Heart right ventricle (tissue), 16 donors: Measurements from ENCODE around the gene SLCO2A1. TPM values are rescaled to one million over a fixed set of nuclear protein-coding genes. Genes with fewer than 3 reads are reported as not detected.
A peak's percentile ranks its signal among the peaks of the same experiment; 100 is the strongest.

Experiments
- ATAC-seq, 8 donors: fragments of 200-7000 bp; cut with Tn5 transposase; one replicate each; pipeline ENCODE4 v1.9.1; 2020; ENCODE audit warnings: mild to moderate bottlenecking in 8 of 8, moderate library complexity in 8 of 8, moderate number of reproducible peaks in 1 of 8
- DNase-seq, 2 donors: peaks; one replicate each; pipeline ENCODE4 v3.0.0-alpha.2; 2020
- H3K27ac ChIP-seq, 10 donors: fragments of 200-600 bp; sonication (generic) in 2 of 10; one replicate each; pipeline versions ENCODE4 v1.5.0 to v1.8.0; 2020 to 2022; ENCODE audit warnings: mild to moderate bottlenecking in 3 of 10
- H3K27me3 ChIP-seq, 7 donors: fragments of 200-600 bp; one replicate each; pipeline ENCODE4 v1.8.0; 2021 to 2022; ENCODE audit warnings: mild to moderate bottlenecking in 2 of 7
- H3K36me3 ChIP-seq, 9 donors: fragments of 200-600 bp; sonication (generic) in 1 of 9; one replicate each; pipeline versions ENCODE4 v1.5.0 to v1.8.0; 2020 to 2022; ENCODE audit warnings: mild to moderate bottlenecking in 2 of 9
- H3K4me1 ChIP-seq, 9 donors: fragments of 200-600 bp; sonication (generic) in 1 of 9; one replicate each; pipeline versions ENCODE4 v1.5.0 to v1.8.0; 2020 to 2022; ENCODE audit warnings: mild to moderate bottlenecking in 4 of 9
- H3K4me3 ChIP-seq, 10 donors: fragments of 200-600 bp; sonication (generic) in 2 of 10; one replicate each; pipeline versions ENCODE4 v1.5.0 to v1.8.0; 2020 to 2022; ENCODE audit warnings: mild to moderate bottlenecking in 7 of 10, moderate library complexity in 2 of 10
- H3K9me3 ChIP-seq, 11 donors: fragments of 200-600 bp in 10 of 11; sonication (generic) in 2 of 11; one replicate each; pipeline versions ENCODE4 v1.5.0 to v1.8.0; 2013 to 2022; ENCODE audit warnings: mild to moderate bottlenecking in 2 of 11, control low read depth in 1 of 11, moderate library complexity in 1 of 11
- WGBS, 2 donors: extraction: QIAGEN DNeasy Blood & Tissue Kit; methylation state at CpG; one replicate each; pipeline ENCODE4 v1.1.7; 2013; ENCODE audit warnings: inconsistent platforms in 1 of 2; 5-methylcytosine and 5-hydroxymethylcytosine counted together
- intact Hi-C, 10 donors: fragments of 100-400 bp; cut with DNase I; formaldehyde crosslinking; loops; one replicate each; pipeline versions ENCODE4 v1.11.1 to v1.14.2; 2022
- polyA plus RNA-seq, 2 donors: library from polyadenylated mRNA; stranded (reverse); fragments of 200-250 nt; gene quantifications; one replicate each; pipeline ENCODE4 v1.2.3, GENCODE V29; 2013
- total RNA-seq, 10 donors: library from RNA; stranded (reverse); fragmentation: NEBNext Ultra II Directional in 3 of 10; extraction: Animal tissue kit (Norgen Biotek cat#: 25700) in 3 of 10; gene quantifications; one replicate each; pipeline versions ENCODE4 v1.2.1 to v1.2.4, GENCODE V29; 2021 to 2023
- TF ChIP-seq, protein P1 (sequence below), 9 donors: fragments of 200-600 bp; sonication (generic) in 2 of 9; IDR thresholded peaks; one replicate each; pipeline versions ENCODE4 v1.5.0 to v1.8.0; 2021 to 2022; ENCODE audit warnings: antibody characterized with exemption in 9 of 9, mild to moderate bottlenecking in 5 of 9, moderate library complexity in 1 of 9
- donor health status: Arrhythmogenic right ventricular cardiomyopathy.
- donor health status: ischemic (EF 13 %, LVEDD 7.1; RV severe dilation, severe dysfunction).
- donor health status: healthy with polysubstance abuse.
- donor health status: DM: no; HTN: yes; CAD: no.
- donor health status: DM: no; HTN: no; CAD: no.
- donor health status: ischemic (EF 25% LVEDD 6.9; RV normal size, moderate dysfunction).
- donor health status: ischemic (EF 25% LVEDD 5.7; RV mildly dilated, moderate dysfunction).
- donor health status: healthy.
- donor health status: DM: yes; HTN: yes; CAD: no.
- donor health status: Ischemic cardiomyopathy.
- donor health status: ischemic (EF 35%, LVEDD 5.7; RV mildly dilated, moderate dysfunction).
- donor health status: nonischemic (EF 11% LVEDD 7.7; RV severe dilation, severe dysfunction).
- donor health status: DM: yes; HTN: yes; CAD: no.
- donor health status: PGD.
- donor health status: ischemic (EF 29% LVEDD 5.4; RV normal size, mild dysfunction).
- donor health status: nonischemic (EF 23%, LVEDD 6.1; RV moderate dilation, normal function).

The SLCO2A1 gene
- total and polyA plus RNA-seq, 12 donors, result 3.6 to 30.4 (median 10.0) TPM

DNA sequence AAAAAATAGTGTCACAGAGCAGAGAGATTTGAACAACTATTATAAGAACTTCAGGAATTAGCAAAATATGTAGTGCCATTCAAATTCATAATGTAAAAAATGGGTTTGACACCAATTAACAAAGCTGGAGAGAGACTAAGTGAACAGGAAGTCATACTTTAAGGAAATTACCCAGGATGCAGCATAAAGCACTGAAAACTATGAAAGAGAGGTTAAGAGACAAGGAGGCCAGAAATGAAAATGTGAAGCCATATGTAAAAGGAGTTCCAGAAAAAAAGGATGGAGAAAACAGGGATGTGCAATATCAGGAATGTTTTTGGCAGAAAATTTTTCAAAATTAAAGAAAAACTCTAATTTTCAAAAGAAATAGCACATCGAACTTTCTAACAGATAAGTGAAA, 57.6 kb downstream of the SLCO2A1 start:
- no peak for DNase-seq
- no peak for ATAC-seq
- H3K27me3 ChIP-seq, result no peaks in the 10 kb centered on the region
- WGBS, 2 donors, result 97% methylated on average over 1 of the region's 1 CpG
- H3K9me3 ChIP-seq, result peaks cover 0 to 9% (median 0%) of the 10 kb centered on the region in 11 donors
- H3K4me1 ChIP-seq, result peaks cover 0 to 19% (median 3%) of the 10 kb centered on the region in 9 donors
- intact Hi-C loops, result no loop called here
- TF ChIP-seq, protein P1, sequence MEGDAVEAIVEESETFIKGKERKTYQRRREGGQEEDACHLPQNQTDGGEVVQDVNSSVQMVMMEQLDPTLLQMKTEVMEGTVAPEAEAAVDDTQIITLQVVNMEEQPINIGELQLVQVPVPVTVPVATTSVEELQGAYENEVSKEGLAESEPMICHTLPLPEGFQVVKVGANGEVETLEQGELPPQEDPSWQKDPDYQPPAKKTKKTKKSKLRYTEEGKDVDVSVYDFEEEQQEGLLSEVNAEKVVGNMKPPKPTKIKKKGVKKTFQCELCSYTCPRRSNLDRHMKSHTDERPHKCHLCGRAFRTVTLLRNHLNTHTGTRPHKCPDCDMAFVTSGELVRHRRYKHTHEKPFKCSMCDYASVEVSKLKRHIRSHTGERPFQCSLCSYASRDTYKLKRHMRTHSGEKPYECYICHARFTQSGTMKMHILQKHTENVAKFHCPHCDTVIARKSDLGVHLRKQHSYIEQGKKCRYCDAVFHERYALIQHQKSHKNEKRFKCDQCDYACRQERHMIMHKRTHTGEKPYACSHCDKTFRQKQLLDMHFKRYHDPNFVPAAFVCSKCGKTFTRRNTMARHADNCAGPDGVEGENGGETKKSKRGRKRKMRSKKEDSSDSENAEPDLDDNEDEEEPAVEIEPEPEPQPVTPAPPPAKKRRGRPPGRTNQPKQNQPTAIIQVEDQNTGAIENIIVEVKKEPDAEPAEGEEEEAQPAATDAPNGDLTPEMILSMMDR (IDR thresholded peaks at IDR 0.05), result no peak
- H3K4me3 ChIP-seq, result no peak overlapping the region
- no peak overlapping the region for H3K27ac ChIP-seq
- H3K36me3 ChIP-seq, result no peaks in the 10 kb centered on the region

DNA sequence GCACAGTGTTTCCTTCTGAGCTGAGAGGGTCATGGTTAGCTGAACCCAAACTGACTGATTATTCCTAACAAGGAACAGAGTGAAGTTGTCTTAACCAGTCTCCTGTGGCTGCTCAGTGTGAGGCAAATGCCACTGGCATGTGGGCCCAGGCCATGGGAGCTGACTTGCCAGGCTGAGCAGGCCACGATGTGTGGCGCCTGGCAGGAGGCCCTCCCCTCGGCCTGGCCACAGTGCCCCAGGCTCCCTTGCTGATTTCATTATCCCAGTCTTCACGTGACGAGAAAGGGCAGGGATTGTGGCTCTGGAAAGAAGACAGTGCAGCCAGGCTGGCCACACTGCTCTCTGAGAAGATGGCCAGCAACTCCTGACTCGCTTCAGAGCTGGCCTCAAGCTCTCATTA, 58.8 kb downstream of the SLCO2A1 start:
- intact Hi-C loops, result no loop called here

GRCh38 chr3:133970339-133970738, 59.4 kb downstream of the SLCO2A1 start:
- Histone ChIP-seq H3K4me1 (peaks cover 0 to 18% (median 3%) of the 10 kb centered on the region in 9 donors), H3K36me3 (no peaks in the 10 kb centered on the region), H3K27me3 (no peaks in the 10 kb centered on the region), H3K9me3 (peaks cover 0 to 9% (median 0%) of the 10 kb centered on the region in 11 donors), H3K4me3 (no peak overlapping the region), H3K27ac (no peak overlapping the region)
- ATAC-seq, result no peak
- DNase-seq, result no peak
- intact Hi-C loops, result no loop called here
- WGBS, 2 donors, result 88 to 90% methylated on average over 5 of the region's 5 CpGs
- TF ChIP-seq, protein P1 (IDR thresholded peaks at IDR 0.05), result no peak

More for the DNA sequence above, 58.8 kb downstream of the SLCO2A1 start:
- no peaks in the 10 kb centered on the region for H3K36me3 ChIP-seq
- TF ChIP-seq, protein P1 (IDR thresholded peaks at IDR 0.05), result no peak
- no peak for DNase-seq
- no peaks in the 10 kb centered on the region for H3K27me3 ChIP-seq
- no peak overlapping the region for H3K4me3 ChIP-seq
- ATAC-seq, result no peak
- H3K9me3 ChIP-seq, result peaks cover 0 to 9% (median 0%) of the 10 kb centered on the region in 11 donors
- peaks cover 0 to 18% (median 3%) of the 10 kb centered on the region in 9 donors for H3K4me1 ChIP-seq
- 73 to 93% methylated on average over 6 of the region's 6 CpGs for WGBS, 2 donors
- no peak overlapping the region for H3K27ac ChIP-seq

- H3K36me3 ChIP-seq, result no peaks in the 10 kb centered on the region
- no peak overlapping the region for H3K4me3 ChIP-seq
- TF ChIP-seq, protein P1 (IDR thresholded peaks at IDR 0.05), result no peak
- peak overlapping the region in 3 of 10 donors; percentile 14 to 51 (median 39) for H3K27ac ChIP-seq
- intact Hi-C loops, result no loop called here
- peaks cover 0 to 18% (median 3%) of the 10 kb centered on the region in 9 donors for H3K4me1 ChIP-seq
- H3K9me3 ChIP-seq, result peaks cover 0 to 9% (median 0%) of the 10 kb centered on the region in 11 donors
- 52 to 58% methylated on average over 15 of the region's 15 CpGs for WGBS, 2 donors
- DNase-seq (no peak), ATAC-seq (peak in 6 of 8 donors; percentile 19 to 68 (median 32))
- H3K27me3 ChIP-seq, result no peaks in the 10 kb centered on the region
Observed at GRCh38 chr3:133967992-133968892, 61.5 kb downstream of the SLCO2A1 start.
